Measurements from ENCODE around the gene FOXL1. TPM values are rescaled to one million over a fixed set of nuclear protein-coding genes. Genes with fewer than 3 reads are reported as not detected.

The FOXL1 gene
- polyA plus RNA-seq, 1 experiment: 4.9 TPM

- ChIA-PET POLR2A (no interaction called here), CTCF (interaction anchor here (1.4 kb wide), 1 partner anchor 18 kb away, joined by 5 read pairs; no protein-coding TSS in a partner anchor)
- no peaks in the 10 kb centered on the region for H3K27me3 ChIP-seq (ENCODE audit: control insufficient read depth, insufficient read depth, low read length)
- TF ChIP-seq CTCF (IDR thresholded peaks at IDR 0.05; ENCODE audit: insufficient read depth, low read depth, low read length): no peak
- no peaks in the 10 kb centered on the region for H3K36me3 ChIP-seq (ENCODE audit: control insufficient read depth, insufficient read depth, low read length)
- no peak overlapping the region for H3K4me3 ChIP-seq (ENCODE audit: low read depth, low read length)
- DNase-seq (ENCODE audit: low read depth): no peak
Observed at GRCh38 chr16:86622700-86623615, 44.6 kb downstream of the FOXL1 start.

- Histone ChIP-seq H3K27me3 (ENCODE audit: control insufficient read depth, insufficient read depth, low read length) (no peaks in the 10 kb centered on the region), H3K4me3 (ENCODE audit: low read depth, low read length) (no peak overlapping the region), H3K36me3 (ENCODE audit: control insufficient read depth, insufficient read depth, low read length) (no peaks in the 10 kb centered on the region)
- POLR2A ChIA-PET: no interaction called here
- DNase-seq (ENCODE audit: low read depth): no peak
- CTCF ChIA-PET: interaction anchor here (0.8 kb wide), 1 partner anchor 325 kb away, joined by 3 read pairs; no protein-coding TSS in a partner anchor
- TF ChIP-seq CTCF (IDR thresholded peaks at IDR 0.05; ENCODE audit: insufficient read depth, low read depth, low read length): no peak
Observed at GRCh38 chr16:86625029-86625428, 46.7 kb downstream of the FOXL1 start.

GRCh38 chr16:86625821-86626220 is 47.5 kb downstream of the FOXL1 start:
- Histone ChIP-seq H3K36me3 (ENCODE audit: control insufficient read depth, insufficient read depth, low read length) (no peaks in the 10 kb centered on the region), H3K4me3 (ENCODE audit: low read depth, low read length) (no peak overlapping the region), H3K27me3 (ENCODE audit: control insufficient read depth, insufficient read depth, low read length) (no peaks in the 10 kb centered on the region)
- TF ChIP-seq CTCF (IDR thresholded peaks at IDR 0.05; ENCODE audit: insufficient read depth, low read depth, low read length): no peak
- CTCF ChIA-PET: no interaction called here
- DNase-seq (ENCODE audit: low read depth): no peak
- POLR2A ChIA-PET: no interaction called here

GRCh38 chr16:86626284-86626683 is 47.9 kb downstream of the FOXL1 start:
- ChIA-PET CTCF (interaction anchor here (0.6 kb wide), 1 partner anchor 437 kb away, joined by 4 read pairs; no protein-coding TSS in a partner anchor), POLR2A (no interaction called here)
- no peak for TF ChIP-seq CTCF (IDR thresholded peaks at IDR 0.05; ENCODE audit: insufficient read depth, low read depth, low read length)
- Histone ChIP-seq H3K36me3 (ENCODE audit: control insufficient read depth, insufficient read depth, low read length) (no peaks in the 10 kb centered on the region), H3K27me3 (ENCODE audit: control insufficient read depth, insufficient read depth, low read length) (no peaks in the 10 kb centered on the region), H3K4me3 (ENCODE audit: low read depth, low read length) (no peak overlapping the region)
- DNase-seq (ENCODE audit: low read depth): no peak

GRCh38 chr16:86626966-86627365 is 48.6 kb downstream of the FOXL1 start:
- CTCF ChIA-PET: interaction anchor here (0.6 to 2.3 kb wide), 2 partner anchors 19 to 436 kb away, joined by 4 read pairs; no protein-coding TSS in a partner anchor
- no peaks in the 10 kb centered on the region for H3K27me3 ChIP-seq (ENCODE audit: control insufficient read depth, insufficient read depth, low read length)
- no peaks in the 10 kb centered on the region for H3K36me3 ChIP-seq (ENCODE audit: control insufficient read depth, insufficient read depth, low read length)
- POLR2A ChIA-PET: no interaction called here
- TF ChIP-seq CTCF (IDR thresholded peaks at IDR 0.05; ENCODE audit: insufficient read depth, low read depth, low read length): no peak
- no peak overlapping the region for H3K4me3 ChIP-seq (ENCODE audit: low read depth, low read length)
- no peak for DNase-seq (ENCODE audit: low read depth)

All from BJ (cell line).